ENCODE measurements around the gene CREB3L4. TPM values are rescaled to one million over a fixed set of nuclear protein-coding genes. Genes with fewer than 3 reads are reported as not detected.

Gene CREB3L4
- polyA plus RNA-seq, 2 of the 4 experiments (the other 2 are of a cell fraction): 10.1 to 14.3 TPM

DNA sequence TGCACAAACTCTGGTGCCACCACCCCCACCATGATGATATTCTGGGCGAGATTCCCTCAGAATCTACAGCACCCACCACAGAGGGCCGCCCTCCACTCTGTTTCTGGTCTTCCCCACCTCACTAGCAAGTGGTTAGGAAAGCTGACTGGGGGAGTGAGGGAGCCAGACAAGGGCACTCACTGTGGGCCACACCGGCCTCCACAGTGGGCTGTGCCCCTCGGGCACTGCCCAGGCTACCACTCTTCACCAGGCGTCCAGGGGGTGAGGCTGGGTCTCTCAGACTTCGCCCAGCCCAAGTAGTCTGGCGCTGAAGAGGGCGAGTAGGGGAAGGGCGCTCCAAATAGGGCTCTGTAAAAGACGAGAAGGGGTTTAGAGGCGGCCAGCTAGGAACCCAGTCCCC lies 33.7 kb upstream of the CREB3L4 start:
- POLR2A ChIA-PET: interaction anchor here (1.4 kb wide), 1 partner anchor 33 kb away, joined by 3 read pairs; the partner anchor contains the start of gene CREB3L4
- ATAC-seq: no peak
- no peak for FAIRE-seq
- Histone ChIP-seq H3K4me1 (no peaks in the 10 kb centered on the region), H3K4me2 (no peak overlapping the region), H3K27ac (no peak overlapping the region), H3K9me3 (no peaks in the 10 kb centered on the region), H3K4me3 (no peak overlapping the region)
- 93% methylated on average over 10 of the region's 11 CpGs for WGBS (ENCODE audit: missing lambda C conversion rate)
- TF ChIP-seq TP53 (CRISPR knock-in tag; IDR thresholded peaks at IDR 0.05): no peak
- no peak for TF ChIP-seq KDM5A (IDR thresholded peaks at IDR 0.05)
- TF ChIP-seq KDM1A (IDR thresholded peaks at IDR 0.05; ENCODE audit: low read depth): no peak
- TF ChIP-seq JUNB (IDR thresholded peaks at IDR 0.05): no peak
- no peak for DNase-seq (ENCODE audit: low read depth in 1 of 2, low spot score in 1 of 2)
- CTCF ChIA-PET: interaction anchor here (0.9 to 1.6 kb wide), 6 partner anchors 10 to 137 kb away, joined by 3 to 6 read pairs (median 4); partner anchors contain the start of genes DENND4B and RAB13

DNA sequence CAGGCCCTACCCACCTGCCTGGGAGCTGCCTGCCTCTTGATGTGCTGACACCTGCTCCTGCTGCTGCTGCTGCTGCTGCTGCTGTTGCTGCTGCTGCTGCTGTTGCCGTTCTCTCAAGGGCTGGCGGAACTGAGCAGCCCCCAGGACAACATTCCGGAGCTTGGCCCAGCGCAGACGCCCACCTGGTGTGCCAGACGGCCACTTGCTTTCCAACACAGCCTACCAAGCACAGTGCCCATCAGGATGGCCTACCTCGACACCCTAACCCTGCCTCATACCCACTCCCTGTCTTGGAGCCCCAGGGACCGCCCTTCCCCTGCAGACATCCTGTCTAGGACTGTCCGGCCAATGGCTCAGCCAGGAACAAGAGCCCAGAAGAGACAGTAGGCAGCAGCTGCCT lies 33.0 kb upstream of the CREB3L4 start:
- Histone ChIP-seq H3K4me1 (no peaks in the 10 kb centered on the region), H3K4me2 (no peak overlapping the region), H3K9me3 (no peaks in the 10 kb centered on the region), H3K4me3 (no peak overlapping the region), H3K27ac (no peak overlapping the region)
- no peak for TF ChIP-seq FOSL2 (IDR thresholded peaks at IDR 0.05)
- TF ChIP-seq FOSL2 (CRISPR knock-in tag; IDR thresholded peaks at IDR 0.05): no peak
- TF ChIP-seq RARB (CRISPR knock-in tag; IDR thresholded peaks at IDR 0.05): no peak
- no peak for TF ChIP-seq CBX8 (IDR thresholded peaks at IDR 0.05)
- no peak for TF ChIP-seq RNF2 (IDR thresholded peaks at IDR 0.05; ENCODE audit: borderline replicate concordance, low read depth)
- TF ChIP-seq CBX2 (IDR thresholded peaks at IDR 0.05; ENCODE audit: borderline replicate concordance, low read depth): no peak
- no peak for TF ChIP-seq RFX5 (IDR thresholded peaks at IDR 0.05)
- no peak for TF ChIP-seq TP53 (CRISPR knock-in tag; IDR thresholded peaks at IDR 0.05)
- TF ChIP-seq, protein P1, sequence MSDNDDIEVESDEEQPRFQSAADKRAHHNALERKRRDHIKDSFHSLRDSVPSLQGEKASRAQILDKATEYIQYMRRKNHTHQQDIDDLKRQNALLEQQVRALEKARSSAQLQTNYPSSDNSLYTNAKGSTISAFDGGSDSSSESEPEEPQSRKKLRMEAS (IDR thresholded peaks at IDR 0.05): no peak
- TF ChIP-seq, protein P2, sequence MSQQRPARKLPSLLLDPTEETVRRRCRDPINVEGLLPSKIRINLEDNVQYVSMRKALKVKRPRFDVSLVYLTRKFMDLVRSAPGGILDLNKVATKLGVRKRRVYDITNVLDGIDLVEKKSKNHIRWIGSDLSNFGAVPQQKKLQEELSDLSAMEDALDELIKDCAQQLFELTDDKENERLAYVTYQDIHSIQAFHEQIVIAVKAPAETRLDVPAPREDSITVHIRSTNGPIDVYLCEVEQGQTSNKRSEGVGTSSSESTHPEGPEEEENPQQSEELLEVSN (IDR thresholded peaks at IDR 0.05; ENCODE audit: borderline replicate concordance, low read depth): no peak
- TF ChIP-seq, protein P3, sequence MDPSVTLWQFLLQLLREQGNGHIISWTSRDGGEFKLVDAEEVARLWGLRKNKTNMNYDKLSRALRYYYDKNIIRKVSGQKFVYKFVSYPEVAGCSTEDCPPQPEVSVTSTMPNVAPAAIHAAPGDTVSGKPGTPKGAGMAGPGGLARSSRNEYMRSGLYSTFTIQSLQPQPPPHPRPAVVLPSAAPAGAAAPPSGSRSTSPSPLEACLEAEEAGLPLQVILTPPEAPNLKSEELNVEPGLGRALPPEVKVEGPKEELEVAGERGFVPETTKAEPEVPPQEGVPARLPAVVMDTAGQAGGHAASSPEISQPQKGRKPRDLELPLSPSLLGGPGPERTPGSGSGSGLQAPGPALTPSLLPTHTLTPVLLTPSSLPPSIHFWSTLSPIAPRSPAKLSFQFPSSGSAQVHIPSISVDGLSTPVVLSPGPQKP (IDR thresholded peaks at IDR 0.05; ENCODE audit: low read depth, low read length): no peak
- TF ChIP-seq ZNF302 (CRISPR knock-in tag; IDR thresholded peaks at IDR 0.05): no peak
- TF ChIP-seq MAFK (IDR thresholded peaks at IDR 0.05; ENCODE audit: partially characterized antibody): no peak
- TF ChIP-seq, protein P4, sequence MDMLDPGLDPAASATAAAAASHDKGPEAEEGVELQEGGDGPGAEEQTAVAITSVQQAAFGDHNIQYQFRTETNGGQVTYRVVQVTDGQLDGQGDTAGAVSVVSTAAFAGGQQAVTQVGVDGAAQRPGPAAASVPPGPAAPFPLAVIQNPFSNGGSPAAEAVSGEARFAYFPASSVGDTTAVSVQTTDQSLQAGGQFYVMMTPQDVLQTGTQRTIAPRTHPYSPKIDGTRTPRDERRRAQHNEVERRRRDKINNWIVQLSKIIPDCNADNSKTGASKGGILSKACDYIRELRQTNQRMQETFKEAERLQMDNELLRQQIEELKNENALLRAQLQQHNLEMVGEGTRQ (IDR thresholded peaks at IDR 0.05): no peak
- TF ChIP-seq NFE2L2 (conservative IDR thresholded peaks at IDR 0.05; ENCODE audit: low read length): no peak
- no peak for TF ChIP-seq FOXS1 (CRISPR knock-in tag; IDR thresholded peaks at IDR 0.05)
- TF ChIP-seq NR3C1 (IDR thresholded peaks at IDR 0.05): no peak
- no peak for TF ChIP-seq BHLHE40 (IDR thresholded peaks at IDR 0.05; ENCODE audit: low read depth, low read length)
- TF ChIP-seq, protein P5, sequence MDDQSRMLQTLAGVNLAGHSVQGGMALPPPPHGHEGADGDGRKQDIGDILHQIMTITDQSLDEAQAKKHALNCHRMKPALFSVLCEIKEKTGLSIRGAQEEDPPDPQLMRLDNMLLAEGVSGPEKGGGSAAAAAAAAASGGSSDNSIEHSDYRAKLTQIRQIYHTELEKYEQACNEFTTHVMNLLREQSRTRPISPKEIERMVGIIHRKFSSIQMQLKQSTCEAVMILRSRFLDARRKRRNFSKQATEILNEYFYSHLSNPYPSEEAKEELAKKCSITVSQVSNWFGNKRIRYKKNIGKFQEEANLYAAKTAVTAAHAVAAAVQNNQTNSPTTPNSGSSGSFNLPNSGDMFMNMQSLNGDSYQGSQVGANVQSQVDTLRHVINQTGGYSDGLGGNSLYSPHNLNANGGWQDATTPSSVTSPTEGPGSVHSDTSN (IDR thresholded peaks at IDR 0.05): no peak
- TF ChIP-seq HOXA7 (CRISPR knock-in tag; IDR thresholded peaks at IDR 0.05): no peak
- WGBS (ENCODE audit: missing lambda C conversion rate): 96% methylated on average over 9 of the region's 9 CpGs
- DNase-seq (ENCODE audit: low read depth in 1 of 2, low spot score in 1 of 2): no peak
- ATAC-seq: no peak
- ChIA-PET POLR2A (interaction anchor here (1.4 kb wide), 1 partner anchor 33 kb away, joined by 3 read pairs; the partner anchor contains the start of gene CREB3L4), CTCF (interaction anchor here (0.9 to 1.7 kb wide), 5 partner anchors 9 to 52 kb away, joined by 3 to 7 read pairs (median 4); partner anchors contain the start of genes DENND4B and RAB13)
- FAIRE-seq: no peak
